Hepatocyte (in vitro differentiated cells): ENCODE data around the gene IMMP2L. TPM values are rescaled to one million over a fixed set of nuclear protein-coding genes. Genes with fewer than 3 reads are reported as not detected.

ENCODE experiments used
- DNase-seq: peaks from one replicate; pipeline ENCODE4 v3.0.0-alpha.2; 2016; ENCODE audit warnings: low spot score
- H2AFZ ChIP-seq: fragments of 200-600 bp; sonication (generic); 2 replicates; pipeline ENCODE4 v1.6.0; 2016; ENCODE audit warnings: antibody characterized with exemption, mild to moderate bottlenecking
- H3K27ac ChIP-seq: fragments of 200-600 bp; sonication (generic); 2 replicates; pipeline ENCODE4 v1.5.1; 2016; ENCODE audit warnings: mild to moderate bottlenecking
- H3K27me3 ChIP-seq: fragments of 200-600 bp; sonication (generic); 2 replicates; pipeline ENCODE4 v1.6.1; 2016
- H3K36me3 ChIP-seq: fragments of 200-600 bp; sonication (generic); replicated peaks from 2 replicates; pipeline ENCODE4 v1.5.1; 2016; ENCODE audit warnings: low read depth; ENCODE audit not compliant: insufficient read depth
- H3K4me1 ChIP-seq: fragments of 200-600 bp; sonication (generic); 2 replicates; pipeline ENCODE4 v1.5.1; 2016; ENCODE audit warnings: mild to moderate bottlenecking, moderate library complexity; ENCODE audit not compliant: insufficient read depth
- H3K4me2 ChIP-seq: fragments of 200-600 bp; sonication (generic); 2 replicates; pipeline ENCODE4 v1.6.0; 2016
- H3K4me3 ChIP-seq: fragments of 200-600 bp; sonication (generic); 2 replicates; pipeline ENCODE4 v1.5.1; 2016; ENCODE audit warnings: mild to moderate bottlenecking
- H3K79me2 ChIP-seq: fragments of 200-600 bp; sonication (generic); 2 replicates; pipeline ENCODE4 v1.6.0; 2017; ENCODE audit warnings: mild to moderate bottlenecking
- H3K9me2 ChIP-seq: fragments of 200-600 bp; sonication (generic); replicated peaks from 2 replicates; pipeline ENCODE4 v1.6.0; 2017; ENCODE audit warnings: mild to moderate bottlenecking; ENCODE audit not compliant: insufficient read depth
- H3K9me3 ChIP-seq: fragments of 200-600 bp; sonication (generic); 2 replicates; pipeline ENCODE4 v1.5.1; 2016; ENCODE audit warnings: low read depth, mild to moderate bottlenecking
- H4K20me1 ChIP-seq: fragments of 200-600 bp; sonication (generic); 2 replicates; pipeline ENCODE4 v1.6.0; 2016; ENCODE audit warnings: mild to moderate bottlenecking; ENCODE audit not compliant: insufficient read depth, poor library complexity, severe bottlenecking
- CTCF ChIP-seq: fragments of 200-600 bp; sonication (generic); IDR thresholded peaks from 2 replicates; pipeline ENCODE4 v1.5.1; 2016; ENCODE audit warnings: antibody characterized with exemption, mild to moderate bottlenecking; ENCODE audit not compliant: poor library complexity
- EZH2 ChIP-seq: fragments of 200-600 bp; sonication (generic); IDR thresholded peaks from 2 replicates; pipeline ENCODE4 v1.6.1; 2016; ENCODE audit warnings: antibody characterized with exemption, mild to moderate bottlenecking, borderline replicate concordance
- EZH2phosphoT487 ChIP-seq: fragments of 200-600 bp; sonication (generic); IDR thresholded peaks from one replicate; pipeline ENCODE4 v1.6.1; 2018; ENCODE audit warnings: antibody characterized with exemption, mild to moderate bottlenecking, low read depth, moderate library complexity; ENCODE audit not compliant: unreplicated experiment, severe bottlenecking
- WGBS: methylation state at CpG from one replicate; pipeline ENCODE4 v1.1.6; 2016; ENCODE audit warnings: low lambda C conversion rate; ENCODE audit errors: missing lambda C conversion rate; 5-methylcytosine and 5-hydroxymethylcytosine counted together
- polyA plus RNA-seq: library from polyadenylated mRNA; unstranded; fragments of >200 nt; fragmentation: Nextera tagmentation; extraction: Ambion mirVana; gene quantifications from 2 replicates; pipeline ENCODE4 v1.2.1, GENCODE V29; 2016
- total RNA-seq: library from RNA; depleted of rRNA; stranded (reverse); fragments of >200 nt; gene quantifications from 2 replicates; pipeline ENCODE4 v1.2.3, GENCODE V29; 2014

IMMP2L gene
- total and polyA plus RNA-seq, 2 experiments from 2014 or later, result 13.3 to 17.6 TPM

- no peaks in the 10 kb centered on the region for H3K9me2 ChIP-seq
- no peaks in the 10 kb centered on the region for H4K20me1 ChIP-seq
- H3K27me3 ChIP-seq, result no peaks in the 10 kb centered on the region
- H3K27ac ChIP-seq, result no peak overlapping the region
- no peaks in the 10 kb centered on the region for H3K36me3 ChIP-seq
- peaks cover 10% of the 10 kb centered on the region for H3K4me1 ChIP-seq
- H2AFZ ChIP-seq, result no peak overlapping the region
- 85% methylated on average over 4 of the region's 4 CpGs for WGBS
- TF ChIP-seq EZH2 (no peak), CTCF (no peak), EZH2phosphoT487 (no peak)
- H3K4me3 ChIP-seq, result no peak overlapping the region
- no peak for DNase-seq
- H3K79me2 ChIP-seq, result no peaks in the 10 kb centered on the region
- peak overlapping the region; percentile 66 for H3K4me2 ChIP-seq
- H3K9me3 ChIP-seq, result no peaks in the 10 kb centered on the region
Observed at GRCh38 chr7:111093496-111093895, 468.8 kb downstream of the IMMP2L start.

GRCh38 chr7:111092406-111093236, 469.7 kb downstream of the IMMP2L start:
- Histone ChIP-seq H3K4me2 (peak overlapping the region; percentile 66), H3K27ac (peak overlapping the region; percentile 3), H3K4me3 (peak overlapping the region; percentile 4)

GRCh38 chr7:111091593-111092358, 470.5 kb downstream of the IMMP2L start:
- H3K9me3 ChIP-seq, result no peaks in the 10 kb centered on the region
- H2AFZ ChIP-seq, result no peak overlapping the region
- peaks cover 3% of the 10 kb centered on the region for H3K4me1 ChIP-seq
- H3K9me2 ChIP-seq, result no peaks in the 10 kb centered on the region
- H3K36me3 ChIP-seq, result no peaks in the 10 kb centered on the region
- peak overlapping the region; percentile 3 for H3K27ac ChIP-seq
- no peaks in the 10 kb centered on the region for H4K20me1 ChIP-seq
- no peak for TF ChIP-seq CTCF
- no peak for TF ChIP-seq EZH2
- no peak for TF ChIP-seq EZH2phosphoT487
- WGBS, result 43% methylated on average over 3 of the region's 3 CpGs
- H3K79me2 ChIP-seq, result no peaks in the 10 kb centered on the region
- no peak for DNase-seq
- peak overlapping the region; percentile 66 for H3K4me2 ChIP-seq
- no peaks in the 10 kb centered on the region for H3K27me3 ChIP-seq
- peak overlapping the region; percentile 4 for H3K4me3 ChIP-seq

More at GRCh38 chr7:111092406-111093236, 469.7 kb downstream of the IMMP2L start:
- H3K9me2 ChIP-seq, result no peaks in the 10 kb centered on the region
- no peaks in the 10 kb centered on the region for H3K36me3 ChIP-seq
- H3K4me1 ChIP-seq, result peaks cover 3% of the 10 kb centered on the region
- no peaks in the 10 kb centered on the region for H3K79me2 ChIP-seq
- WGBS, result 37% methylated on average over 2 of the region's 2 CpGs
- H4K20me1 ChIP-seq, result no peaks in the 10 kb centered on the region
- H2AFZ ChIP-seq, result no peak overlapping the region
- no peaks in the 10 kb centered on the region for H3K27me3 ChIP-seq
- TF ChIP-seq CTCF (no peak), EZH2phosphoT487 (no peak), EZH2 (no peak)
- peak; percentile 5 for DNase-seq
- H3K9me3 ChIP-seq, result no peaks in the 10 kb centered on the region
